ENCODE results near the gene SLC25A5.
"Not testable (repeated sequence)": the region's sequence is repeated elsewhere in the genome, so short reads cannot be mapped to it uniquely, and the experiment has no call there.

SLC25A5 gene

GRCh38 chrX:119478504-119478903, 10.3 kb downstream of the SLC25A5 start:
- DNase-seq = no peak

- DNase-seq = no peak
Observed at GRCh38 chrX:119479845-119480244, 11.6 kb downstream of the SLC25A5 start.

- DNase-seq = no peak
Observed at GRCh38 chrX:119481323-119481801, 13.1 kb downstream of the SLC25A5 start.

- DNase-seq = no peak
Observed at GRCh38 chrX:119482041-119482440, 13.8 kb downstream of the SLC25A5 start.

- peak; percentile 16 for DNase-seq
Observed at GRCh38 chrX:119482481-119483480, 14.5 kb downstream of the SLC25A5 start.

GRCh38 chrX:119486745-119487144, 18.5 kb downstream of the SLC25A5 start:
- DNase-seq = no peak

GRCh38 chrX:119487766-119488165, 19.5 kb downstream of the SLC25A5 start:
- DNase-seq = not testable (repeated sequence)

- DNase-seq = no peak
Observed at GRCh38 chrX:119488749-119489148, 20.5 kb downstream of the SLC25A5 start.

- DNase-seq = no peak
Observed at GRCh38 chrX:119489212-119490074, 21.2 kb downstream of the SLC25A5 start.

GRCh38 chrX:119492463-119492862, 24.2 kb downstream of the SLC25A5 start:
- no peak for DNase-seq

- DNase-seq = not testable (repeated sequence)
Observed at GRCh38 chrX:119493851-119494495, 25.7 kb downstream of the SLC25A5 start.

- DNase-seq = no peak
Observed at GRCh38 chrX:119495734-119496726, 27.8 kb downstream of the SLC25A5 start.

- no peak for DNase-seq
Observed at GRCh38 chrX:119497185-119497584, 28.9 kb downstream of the SLC25A5 start.

GRCh38 chrX:119500061-119500800, 32.0 kb downstream of the SLC25A5 start:
- no peak for DNase-seq

- no peak for DNase-seq
Observed at GRCh38 chrX:119501511-119502148, 33.4 kb downstream of the SLC25A5 start.

GRCh38 chrX:119502727-119503483, 34.7 kb downstream of the SLC25A5 start:
- peak; percentile 54 for DNase-seq

- no peak for DNase-seq
Observed at GRCh38 chrX:119503484-119503861, 35.2 kb downstream of the SLC25A5 start.

GRCh38 chrX:119505145-119505544, 36.9 kb downstream of the SLC25A5 start:
- not testable (repeated sequence) for DNase-seq

- DNase-seq = no peak
Observed at GRCh38 chrX:119505945-119506344, 37.7 kb downstream of the SLC25A5 start.

GRCh38 chrX:119507206-119507605, 39.0 kb downstream of the SLC25A5 start:
- DNase-seq = no peak

All from NCI-H2107 (cell line).